CD4-positive, alpha-beta T cell treated with Interleukin-1 beta for 1 hour (primary cell): ENCODE measurements around the gene EBP.
"Not testable (repeated sequence)": the region's sequence is repeated elsewhere in the genome, so short reads cannot be mapped to it uniquely, and the experiment has no call there.

Experiments used
- DNase-seq, 2 donors: peaks; one replicate each; pipeline ENCODE4 v3.0.0-alpha.2; 2020 to 2022

The EBP gene

GRCh38 chrX:48496660-48497059 lies 24.9 kb upstream of the EBP start:
- no peak for DNase-seq

- no peak for DNase-seq
Measured at GRCh38 chrX:48497871-48498270, 23.7 kb upstream of the EBP start.

- DNase-seq, result no peak
Measured at GRCh38 chrX:48498374-48498809, 23.2 kb upstream of the EBP start.

GRCh38 chrX:48504261-48504660 lies 17.3 kb upstream of the EBP start:
- no peak for DNase-seq

GRCh38 chrX:48505481-48505880 lies 16.1 kb upstream of the EBP start:
- DNase-seq, result no peak

GRCh38 chrX:48507246-48507645 lies 14.4 kb upstream of the EBP start:
- no peak for DNase-seq

GRCh38 chrX:48508400-48509244 lies 13.0 kb upstream of the EBP start, which contains the start of gene PORCN:
TSS of gene PORCN (plus strand) at chrX:48508992. CDS start at chrX:48509821, 829 bp downstream.
- peak; percentile 80 to 81 for DNase-seq

GRCh38 chrX:48509245-48509590 lies 12.4 kb upstream of the EBP start:
- peak in 1 of 2 donors; percentile 27 for DNase-seq

- DNase-seq, result no peak
Measured at GRCh38 chrX:48509619-48510018, 12.0 kb upstream of the EBP start.

- no peak for DNase-seq
Measured at GRCh38 chrX:48511560-48511959, 10.0 kb upstream of the EBP start.

- no peak for DNase-seq
Measured at GRCh38 chrX:48512371-48512935, 9.2 kb upstream of the EBP start.

- DNase-seq, result no peak
Measured at GRCh38 chrX:48513670-48514069, 7.9 kb upstream of the EBP start.

GRCh38 chrX:48514126-48514806 lies 7.3 kb upstream of the EBP start:
- DNase-seq, result no peak

- DNase-seq, result no peak
Measured at GRCh38 chrX:48514868-48515460, 6.6 kb upstream of the EBP start.

GRCh38 chrX:48515842-48516241 lies 5.8 kb upstream of the EBP start:
- DNase-seq, result no peak

GRCh38 chrX:48516285-48516684 lies 5.3 kb upstream of the EBP start:
- DNase-seq, result no peak

- no peak for DNase-seq
Measured at GRCh38 chrX:48516987-48517386, 4.6 kb upstream of the EBP start.

- DNase-seq, result not testable (repeated sequence)
Measured at GRCh38 chrX:48519481-48519880, 2.1 kb upstream of the EBP start.

GRCh38 chrX:48520455-48520854 lies 1.2 kb upstream of the EBP start:
- peak; percentile 12 to 41 for DNase-seq

- no peak for DNase-seq
Measured at GRCh38 chrX:48520976-48521352, 644 bp upstream of the EBP start.

- DNase-seq, result no peak
Measured at GRCh38 chrX:48522291-48522690, 683 bp downstream of the EBP start.

- no peak for DNase-seq
Measured at GRCh38 chrX:48523682-48524081, 2.1 kb downstream of the EBP start.

GRCh38 chrX:48525853-48526252 lies 4.2 kb downstream of the EBP start:
- DNase-seq, result not testable (repeated sequence)

GRCh38 chrX:48530736-48531135 lies 9.1 kb downstream of the EBP start:
- DNase-seq, result no peak
